MCF 10A (cell line): ENCODE data around the gene PAK6. TPM values are rescaled to one million over a fixed set of nuclear protein-coding genes. Genes with fewer than 3 reads are reported as not detected.

Experiments used
- BruUV-seq: library from RNA; stranded (reverse); fragments of 400-500 nt; replicated peaks from 2 replicates; lab custom pipeline; 2021; lab: Mats Ljungman, UMichigan
- CTCF ChIA-PET: fragments of 300-600 bp; sonication (Branson Sonifier 250); formaldehyde crosslinking; extraction: SDS; loops from one replicate; lab custom pipeline; 2021; ENCODE audit warnings: antibody characterized with exemption, inconsistent platforms; lab: Yijun Ruan, JAX
- POLR2A ChIA-PET: fragments of 300-600, 350-650 bp; sonication (Branson Sonifier 250); formaldehyde crosslinking; extraction: SDS; loops from one replicate; lab custom pipeline; 2020; ENCODE audit warnings: antibody characterized with exemption, inconsistent platforms; lab: Yijun Ruan, JAX
- DNase-seq: peaks from one replicate; pipeline ENCODE4 v3.0.0-alpha.2; 2018; ENCODE audit not compliant: unreplicated experiment
- H3K27ac Mint-ChIP-seq: one replicate; pipeline ENCODE4 v1.8.0; 2022; ENCODE audit warnings: mild to moderate bottlenecking, low read depth, mixed read lengths; ENCODE audit not compliant: unreplicated experiment
- H3K27me3 Mint-ChIP-seq: one replicate; pipeline ENCODE4 v1.8.0; 2022; ENCODE audit warnings: mixed read lengths; ENCODE audit not compliant: insufficient read depth, unreplicated experiment
- H3K36me3 Mint-ChIP-seq: one replicate; pipeline ENCODE4 v1.8.0; 2022; ENCODE audit warnings: mild to moderate bottlenecking, moderate library complexity, mixed read lengths; ENCODE audit not compliant: insufficient read depth, unreplicated experiment
- H3K4me1 Mint-ChIP-seq: one replicate; pipeline ENCODE4 v1.8.0; 2022; ENCODE audit warnings: mixed read lengths; ENCODE audit not compliant: insufficient read depth, unreplicated experiment
- H3K4me3 Mint-ChIP-seq: one replicate; pipeline ENCODE4 v1.8.0; 2022; ENCODE audit warnings: mild to moderate bottlenecking, moderate library complexity, mixed read lengths; ENCODE audit not compliant: unreplicated experiment
- H3K9me3 Mint-ChIP-seq: one replicate; pipeline ENCODE4 v1.8.0; 2022; ENCODE audit warnings: mixed read lengths; ENCODE audit not compliant: unreplicated experiment
- intact Hi-C: fragments of 100-400 bp; cut with micrococcal nuclease; formaldehyde crosslinking; loops from 2 replicates; pipeline ENCODE4 v1.14.1; 2022
- total RNA-seq: library from RNA; stranded (reverse); gene quantifications from 2 replicates; pipeline ENCODE4 v1.2.3, GENCODE V29; 2022
- TF ChIP-seq, protein P1 (sequence below): fragments of 200-600 bp; IDR thresholded peaks from one replicate; pipeline ENCODE4 v1.8.0; 2022; ENCODE audit warnings: antibody characterized with exemption, mild to moderate bottlenecking; ENCODE audit not compliant: unreplicated experiment

PAK6 gene
- total RNA-seq, 1 experiment from 2014 or later = 9.3 TPM

DNA sequence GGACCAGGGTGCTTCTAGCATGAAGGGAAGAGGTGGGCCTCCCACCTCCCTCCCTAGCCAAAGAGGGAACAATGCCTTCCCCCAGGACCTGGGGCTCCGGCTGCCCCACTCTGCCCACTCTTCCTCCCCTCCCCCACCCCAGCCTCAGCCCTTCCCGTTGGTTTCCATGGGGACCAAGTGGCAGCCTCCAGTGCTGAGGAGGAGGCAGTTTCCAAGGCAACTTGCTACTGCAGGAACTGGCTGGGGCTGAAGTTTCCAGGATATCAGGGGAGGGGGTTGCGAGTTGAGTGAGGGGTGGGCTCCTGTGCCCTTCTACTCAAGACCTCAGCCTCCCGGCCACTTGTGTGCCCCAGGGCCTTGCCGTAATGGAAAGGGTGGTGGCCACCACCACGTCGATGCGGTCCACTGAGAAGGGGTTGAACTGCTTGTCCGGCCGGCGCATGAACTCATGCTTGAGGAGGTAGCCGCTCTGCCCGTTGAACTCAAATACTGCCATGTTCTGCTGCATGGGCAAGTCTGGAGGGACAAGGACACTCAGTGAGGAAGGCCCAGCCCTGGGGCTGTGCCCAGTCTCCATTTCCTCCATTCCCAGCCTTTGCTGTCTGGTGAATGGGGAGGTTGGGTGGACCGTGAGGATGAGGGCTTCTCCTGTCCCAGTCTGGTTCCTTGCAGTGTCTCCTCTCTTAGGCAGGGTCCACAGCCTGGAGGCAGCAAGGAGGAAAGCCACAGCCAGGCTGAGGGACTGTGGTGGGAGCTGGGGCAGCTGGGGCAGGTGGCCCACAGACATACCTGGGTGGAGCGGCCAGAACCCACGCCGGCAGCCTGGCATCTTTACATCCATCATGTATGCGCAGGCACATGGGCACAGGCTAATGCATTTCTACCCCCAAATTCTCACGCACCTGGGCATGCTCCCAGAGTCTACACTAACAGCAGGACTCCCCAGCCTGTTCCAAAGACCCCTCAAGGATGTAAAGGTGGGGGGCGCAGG lies 55.3 kb downstream of the PAK6 start:
- Mint-ChIP-seq H3K4me1 (peaks cover 4% of the 10 kb centered on the region), H3K27me3 (peaks cover 19% of the 10 kb centered on the region), H3K4me3 (no peak overlapping the region), H3K27ac (no peak overlapping the region), H3K9me3 (peaks cover 3% of the 10 kb centered on the region), H3K36me3 (peaks cover 4% of the 10 kb centered on the region)
- intact Hi-C loops = no loop called here
- ChIA-PET POLR2A (interaction anchor here (1.8 kb wide), 1 partner anchor 8 kb away, joined by 4 read pairs; no protein-coding TSS in a partner anchor), CTCF (interaction anchor here (0.7 to 9.5 kb wide), 6 partner anchors 12 to 73 kb away, joined by 3 to 101 read pairs (median 6); no protein-coding TSS in a partner anchor)
- DNase-seq = no peak
- TF ChIP-seq, protein P1, sequence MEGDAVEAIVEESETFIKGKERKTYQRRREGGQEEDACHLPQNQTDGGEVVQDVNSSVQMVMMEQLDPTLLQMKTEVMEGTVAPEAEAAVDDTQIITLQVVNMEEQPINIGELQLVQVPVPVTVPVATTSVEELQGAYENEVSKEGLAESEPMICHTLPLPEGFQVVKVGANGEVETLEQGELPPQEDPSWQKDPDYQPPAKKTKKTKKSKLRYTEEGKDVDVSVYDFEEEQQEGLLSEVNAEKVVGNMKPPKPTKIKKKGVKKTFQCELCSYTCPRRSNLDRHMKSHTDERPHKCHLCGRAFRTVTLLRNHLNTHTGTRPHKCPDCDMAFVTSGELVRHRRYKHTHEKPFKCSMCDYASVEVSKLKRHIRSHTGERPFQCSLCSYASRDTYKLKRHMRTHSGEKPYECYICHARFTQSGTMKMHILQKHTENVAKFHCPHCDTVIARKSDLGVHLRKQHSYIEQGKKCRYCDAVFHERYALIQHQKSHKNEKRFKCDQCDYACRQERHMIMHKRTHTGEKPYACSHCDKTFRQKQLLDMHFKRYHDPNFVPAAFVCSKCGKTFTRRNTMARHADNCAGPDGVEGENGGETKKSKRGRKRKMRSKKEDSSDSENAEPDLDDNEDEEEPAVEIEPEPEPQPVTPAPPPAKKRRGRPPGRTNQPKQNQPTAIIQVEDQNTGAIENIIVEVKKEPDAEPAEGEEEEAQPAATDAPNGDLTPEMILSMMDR = no peak
- no TSS peak for BruUV-seq

DNA sequence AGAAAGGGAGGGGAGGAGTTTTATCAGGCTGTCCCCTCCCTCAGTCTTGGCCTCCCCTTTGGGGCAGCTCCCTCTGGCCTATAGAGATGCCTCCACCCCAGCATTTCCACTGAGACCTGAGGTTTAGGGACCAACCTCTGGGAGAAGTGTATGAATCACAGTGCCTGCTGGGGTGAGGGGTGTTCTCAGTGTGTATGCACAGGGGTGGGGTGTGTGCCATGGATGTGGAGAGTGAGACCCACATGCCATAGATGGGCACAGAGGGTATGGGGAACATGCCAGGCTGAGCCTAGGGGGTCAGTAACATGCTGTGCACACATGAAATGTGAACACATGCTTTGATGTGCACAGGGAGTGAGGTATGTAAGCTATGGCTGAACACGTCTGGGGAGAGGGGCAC lies 56.4 kb downstream of the PAK6 start:
- Mint-ChIP-seq H3K4me1 (no peaks in the 10 kb centered on the region), H3K36me3 (peaks cover under 1% of the 10 kb centered on the region), H3K9me3 (peaks cover 7% of the 10 kb centered on the region), H3K4me3 (no peak overlapping the region), H3K27ac (no peak overlapping the region), H3K27me3 (peaks cover 19% of the 10 kb centered on the region)
- TF ChIP-seq, protein P1 = no peak
- DNase-seq = no peak
- CTCF ChIA-PET = interaction anchor here (1.2 kb wide), 2 partner anchors 15 to 42 kb away, joined by 3 to 8 read pairs; no protein-coding TSS in a partner anchor
- no TSS peak for BruUV-seq
- POLR2A ChIA-PET = interaction anchor here (0.6 kb wide), 2 partner anchors 10 to 35 kb away, joined by 3 read pairs; no protein-coding TSS in a partner anchor
- intact Hi-C loops = no loop called here

DNA sequence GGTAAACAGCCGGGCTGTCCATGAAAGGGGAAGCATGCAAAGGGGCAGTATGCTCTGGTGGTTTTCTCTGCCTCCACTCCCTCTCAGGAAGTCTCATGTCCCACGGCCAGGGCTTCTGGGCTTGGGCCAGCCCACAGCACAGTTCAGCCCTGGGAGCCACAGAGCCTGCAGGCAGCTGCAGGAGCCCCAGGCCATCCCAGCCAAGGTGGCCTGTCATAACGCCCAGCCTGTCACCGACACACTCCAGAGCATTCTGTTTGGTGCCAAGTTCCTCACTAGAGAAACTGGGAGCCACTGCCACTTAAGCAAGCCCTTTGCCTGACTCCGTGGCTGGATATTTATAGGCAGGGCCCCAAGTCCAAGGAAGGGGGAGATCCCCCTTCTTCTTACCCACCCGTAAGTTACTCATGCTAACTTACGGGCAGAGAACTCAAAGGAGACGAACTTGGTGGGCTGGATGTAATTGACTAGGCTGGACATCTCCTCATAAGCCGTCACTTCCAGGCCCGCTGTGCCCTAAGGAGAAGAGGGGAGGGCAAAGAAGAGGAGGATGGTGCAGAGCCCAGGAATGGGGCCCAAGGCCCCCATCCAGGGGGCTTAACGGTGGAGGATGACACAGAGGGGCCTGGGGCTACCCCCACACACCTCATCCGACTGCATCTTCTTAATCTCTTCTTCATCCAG lies 57.2 kb downstream of the PAK6 start:
- no TSS peak for BruUV-seq
- TF ChIP-seq, protein P1 = no peak
- H3K9me3 Mint-ChIP-seq = peaks cover 7% of the 10 kb centered on the region
- CTCF ChIA-PET = interaction anchor here (1.0 to 1.1 kb wide), 2 partner anchors 23 to 126 kb away, joined by 3 to 4 read pairs; no protein-coding TSS in a partner anchor
- no peak for DNase-seq
- no peak overlapping the region for H3K27ac Mint-ChIP-seq
- intact Hi-C loops = no loop called here
- no peaks in the 10 kb centered on the region for H3K4me1 Mint-ChIP-seq
- peaks cover 19% of the 10 kb centered on the region for H3K27me3 Mint-ChIP-seq
- no peaks in the 10 kb centered on the region for H3K36me3 Mint-ChIP-seq
- POLR2A ChIA-PET = interaction anchor here (0.6 kb wide), 1 partner anchor 35 kb away, joined by 3 read pairs; no protein-coding TSS in a partner anchor
- no peak overlapping the region for H3K4me3 Mint-ChIP-seq
